Mucosa of rectum (tissue), 2 donors: Measurements from ENCODE around the gene CLASP1.
"Not testable (repeated sequence)": the region's sequence is repeated elsewhere in the genome, so short reads cannot be mapped to it uniquely, and the experiment has no call there.

Source experiments
- H3K27ac ChIP-seq, 2 donors: one replicate each; pipeline ENCODE4 v1.7.0; 2013; ENCODE audit warnings: inconsistent platforms in 2 of 2, low read depth in 2 of 2, low read length in 2 of 2
- H3K27me3 ChIP-seq, 2 donors: one replicate each; pipeline ENCODE4 v1.7.0; 2013; ENCODE audit warnings: low read length in 2 of 2; ENCODE audit not compliant: control insufficient read depth in 2 of 2, insufficient read depth in 2 of 2
- H3K36me3 ChIP-seq, 2 donors: one replicate each; pipeline ENCODE4 v1.7.0; 2013; ENCODE audit warnings: low read length in 2 of 2; ENCODE audit not compliant: control insufficient read depth in 2 of 2, insufficient read depth in 2 of 2
- H3K4me1 ChIP-seq, 2 donors: one replicate each; pipeline ENCODE4 v1.7.0; 2013; ENCODE audit warnings: low read length in 2 of 2, mild to moderate bottlenecking in 1 of 2; ENCODE audit not compliant: control insufficient read depth in 2 of 2, insufficient read depth in 2 of 2
- H3K4me3 ChIP-seq, 2 donors: one replicate each; pipeline ENCODE4 v1.7.0; 2013; ENCODE audit warnings: low read length in 2 of 2
- H3K9ac ChIP-seq, 2 donors: one replicate each; pipeline ENCODE4 v1.7.0; 2013; ENCODE audit warnings: low read length in 2 of 2, low read depth in 1 of 2, mild to moderate bottlenecking in 1 of 2
- H3K9me3 ChIP-seq, 2 donors: one replicate each; pipeline ENCODE4 v1.7.0; 2013; ENCODE audit warnings: low read length in 2 of 2; ENCODE audit not compliant: control insufficient read depth in 2 of 2
- donor health status: healthy.
- donor health status: Normal muscosa, but diverticular disease.

The CLASP1 gene

DNA sequence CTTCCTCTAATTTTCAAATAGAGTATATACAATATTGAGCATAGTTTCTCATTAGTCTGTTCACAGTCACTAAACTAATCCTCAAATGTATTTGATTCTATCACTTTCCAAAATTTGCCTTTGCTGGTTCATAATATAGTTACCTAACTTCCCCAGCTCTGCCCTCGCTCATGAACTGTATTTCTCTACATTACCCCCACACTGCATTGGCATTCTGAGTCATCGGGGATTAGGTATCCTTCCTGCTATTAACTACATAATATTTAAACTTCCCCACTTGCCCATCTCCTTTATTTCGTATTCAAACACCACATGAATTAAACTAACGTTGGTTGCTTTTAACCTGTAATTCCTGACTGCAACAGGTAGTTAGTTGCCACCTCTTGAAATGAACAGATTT lies 14.8 kb upstream of the CLASP1 start:
- no peak overlapping the region for H3K4me3 ChIP-seq

GRCh38 chr2:121663434-121663833 lies 14.2 kb upstream of the CLASP1 start:
- Histone ChIP-seq H3K4me3 (no peak overlapping the region), H3K27me3 (no peaks in the 10 kb centered on the region), H3K4me1 (no peaks in the 10 kb centered on the region), H3K27ac (no peak overlapping the region), H3K36me3 (peaks cover 0 to 2% of the 10 kb centered on the region in 2 donors), H3K9ac (no peak overlapping the region), H3K9me3 (no peaks in the 10 kb centered on the region)

More for the DNA sequence above, 14.8 kb upstream of the CLASP1 start:
- Histone ChIP-seq H3K27ac (no peak overlapping the region), H3K36me3 (no peaks in the 10 kb centered on the region), H3K27me3 (no peaks in the 10 kb centered on the region), H3K9me3 (no peaks in the 10 kb centered on the region), H3K9ac (no peak overlapping the region), H3K4me1 (no peaks in the 10 kb centered on the region)

DNA sequence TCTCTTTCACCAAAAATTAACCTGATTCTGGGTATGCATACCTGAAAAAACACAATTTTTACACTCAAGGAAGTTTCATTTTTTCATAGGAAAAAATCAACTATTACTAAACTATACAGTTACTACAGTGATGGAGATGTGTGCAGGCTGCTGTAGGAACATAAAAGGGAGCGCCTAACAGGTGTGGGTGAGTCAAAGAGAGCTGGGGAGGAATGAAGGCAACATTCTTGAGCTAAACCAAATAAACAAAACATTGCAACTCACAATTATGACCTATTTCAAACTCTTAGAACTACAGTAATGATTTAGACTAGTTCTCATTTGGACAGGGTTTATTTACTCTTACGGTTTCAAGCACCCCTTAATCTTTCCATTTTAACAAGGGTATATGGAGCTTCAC lies 13.4 kb upstream of the CLASP1 start:
- no peaks in the 10 kb centered on the region for H3K4me1 ChIP-seq
- H3K9me3 ChIP-seq, result no peaks in the 10 kb centered on the region
- no peak overlapping the region for H3K9ac ChIP-seq
- peaks cover 0 to 2% of the 10 kb centered on the region in 2 donors for H3K36me3 ChIP-seq
- H3K4me3 ChIP-seq, result no peak overlapping the region
- H3K27me3 ChIP-seq, result no peaks in the 10 kb centered on the region
- H3K27ac ChIP-seq, result no peak overlapping the region

DNA sequence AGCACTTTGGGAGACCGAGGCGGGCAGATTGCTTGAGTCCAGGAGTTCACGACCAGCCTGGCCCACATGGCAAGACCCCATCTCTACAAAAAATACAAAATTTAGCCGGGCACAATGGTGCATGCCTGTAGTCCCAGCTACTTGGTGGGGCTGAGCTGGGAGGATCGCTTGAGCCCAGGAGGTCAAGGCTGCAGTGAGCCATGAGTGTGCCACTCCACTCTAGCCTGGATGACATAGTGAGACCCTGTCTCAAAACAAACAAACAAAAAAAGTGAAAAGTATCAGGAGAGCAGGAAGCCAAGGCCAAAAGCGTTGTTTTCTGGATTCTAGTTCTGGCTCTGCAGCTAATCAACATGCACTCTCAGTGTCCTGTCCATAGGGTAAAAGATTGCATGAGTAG lies 10.7 kb upstream of the CLASP1 start:
- Histone ChIP-seq H3K36me3 (peaks cover 0 to 2% of the 10 kb centered on the region in 2 donors), H3K9ac (no peak overlapping the region), H3K4me3 (no peak overlapping the region), H3K9me3 (no peaks in the 10 kb centered on the region), H3K27me3 (no peaks in the 10 kb centered on the region), H3K27ac (no peak overlapping the region), H3K4me1 (no peaks in the 10 kb centered on the region)

- not testable (repeated sequence) for H3K9ac ChIP-seq, H3K9me3 ChIP-seq, H3K27me3 ChIP-seq
Observed at GRCh38 chr2:121658393-121658792, 9.1 kb upstream of the CLASP1 start.

GRCh38 chr2:121653035-121653434 lies 3.8 kb upstream of the CLASP1 start:
- no peak overlapping the region for H3K27ac ChIP-seq
- H3K4me3 ChIP-seq, result no peak overlapping the region
- H3K9ac ChIP-seq, result no peak overlapping the region
- H3K9me3 ChIP-seq, result no peaks in the 10 kb centered on the region
- H3K36me3 ChIP-seq, result no peaks in the 10 kb centered on the region
- H3K4me1 ChIP-seq, result peaks cover 13 to 15% of the 10 kb centered on the region in 2 donors
- no peaks in the 10 kb centered on the region for H3K27me3 ChIP-seq

More at GRCh38 chr2:121658393-121658792, 9.1 kb upstream of the CLASP1 start:
- not testable (repeated sequence) for H3K4me1 ChIP-seq, H3K27ac ChIP-seq, H3K36me3 ChIP-seq, H3K4me3 ChIP-seq

GRCh38 chr2:121650315-121650930 lies 1.2 kb upstream of the CLASP1 start:
- no peaks in the 10 kb centered on the region for H3K9me3 ChIP-seq
- H3K4me1 ChIP-seq, result peaks cover 18 to 22% of the 10 kb centered on the region in 2 donors
- H3K9ac ChIP-seq, result peak overlapping the region; percentile 81 to 99
- no peaks in the 10 kb centered on the region for H3K36me3 ChIP-seq
- H3K27me3 ChIP-seq, result no peaks in the 10 kb centered on the region
- peak overlapping the region; percentile 91 to 99 for H3K4me3 ChIP-seq
- peak overlapping the region; percentile 89 to 98 for H3K27ac ChIP-seq

- Histone ChIP-seq H3K27me3 (no peaks in the 10 kb centered on the region), H3K36me3 (no peaks in the 10 kb centered on the region), H3K27ac (peak overlapping the region; percentile 89 to 98), H3K9ac (peak overlapping the region; percentile 81 to 99), H3K9me3 (no peaks in the 10 kb centered on the region), H3K4me1 (peaks cover 18 to 22% of the 10 kb centered on the region in 2 donors), H3K4me3 (peak overlapping the region; percentile 91 to 99)
Observed at GRCh38 chr2:121649596-121650314, 493 bp upstream of the CLASP1 start.

GRCh38 chr2:121648206-121649148 lies 785 bp downstream of the CLASP1 start:
- Histone ChIP-seq H3K27ac (peak overlapping the region; percentile 89 to 98), H3K36me3 (no peaks in the 10 kb centered on the region), H3K4me1 (peaks cover 18 to 22% of the 10 kb centered on the region in 2 donors)

GRCh38 chr2:121647396-121647795 lies 1.9 kb downstream of the CLASP1 start:
- H3K4me3 ChIP-seq, result no peak overlapping the region
- H3K27ac ChIP-seq, result no peak overlapping the region
- peaks cover 18 to 22% of the 10 kb centered on the region in 2 donors for H3K4me1 ChIP-seq
- no peak overlapping the region for H3K9ac ChIP-seq
- H3K36me3 ChIP-seq, result no peaks in the 10 kb centered on the region
- no peaks in the 10 kb centered on the region for H3K27me3 ChIP-seq
- H3K9me3 ChIP-seq, result no peaks in the 10 kb centered on the region

More at GRCh38 chr2:121648206-121649148, 785 bp downstream of the CLASP1 start:
- Histone ChIP-seq H3K9ac (peak overlapping the region; percentile 81 to 99), H3K4me3 (peak overlapping the region; percentile 91 to 99), H3K9me3 (no peaks in the 10 kb centered on the region), H3K27me3 (no peaks in the 10 kb centered on the region)
